ENCODE data around the gene EIF2S2.

The EIF2S2 gene

GRCh38 chr20:34040300-34040995 lies 71.6 kb downstream of the EIF2S2 start:
- no peak overlapping the region for H3K4me3 ChIP-seq (ENCODE audit: low read depth in 1 of 2, low read length in 2 of 2)
- peaks cover 0 to 2% of the 10 kb centered on the region in 2 donors for H3K36me3 ChIP-seq (ENCODE audit: control insufficient read depth in 1 of 2, insufficient read depth in 2 of 2, low read length in 2 of 2)
- H3K4me1 ChIP-seq (ENCODE audit: control insufficient read depth in 1 of 2, insufficient read depth in 2 of 2, low read length in 2 of 2): peaks cover 63 to 68% of the 10 kb centered on the region in 2 donors
- H3K27me3 ChIP-seq (ENCODE audit: control insufficient read depth in 1 of 2, insufficient read depth in 2 of 2, low read length in 2 of 2): no peaks in the 10 kb centered on the region
- no peak overlapping the region for H3K27ac ChIP-seq (ENCODE audit: low read depth, low read length)
- no peak overlapping the region for H3K9ac ChIP-seq (ENCODE audit: low read depth in 1 of 2, low read length in 2 of 2)
- no peaks in the 10 kb centered on the region for H3K9me3 ChIP-seq (ENCODE audit: control insufficient read depth in 1 of 2, low read length in 2 of 2)
